ENCODE results near the gene KLF13.

GRCh38 chr15:31311735-31312619 lies 14.7 kb upstream of the KLF13 start:
- TF ChIP-seq CTCF (conservative IDR thresholded peaks at IDR 0.05; ENCODE audit: low read depth in 2 of 2) = no peak
- no peak for TF ChIP-seq EZH2 (IDR thresholded peaks at IDR 0.05; ENCODE audit: low read depth, unreplicated experiment)
- TF ChIP-seq REST (IDR thresholded peaks at IDR 0.05; ENCODE audit: unreplicated experiment) = no peak
- TF ChIP-seq CREB1 (CRISPR knock-in tag; IDR thresholded peaks at IDR 0.05; ENCODE audit: low read depth) = no peak
- no peak for TF ChIP-seq ZNF114 (CRISPR knock-in tag; IDR thresholded peaks at IDR 0.05)
- no peak for TF ChIP-seq EZH2phosphoT487 (IDR thresholded peaks at IDR 0.05; ENCODE audit: unreplicated experiment)
- TF ChIP-seq POLR2AphosphoS5 (IDR thresholded peaks at IDR 0.05; ENCODE audit: low read depth) = no peak
- TF ChIP-seq NANOG (IDR thresholded peaks at IDR 0.05; ENCODE audit: borderline replicate concordance) = no peak
- TF ChIP-seq JUNB (IDR thresholded peaks at IDR 0.05; ENCODE audit: unreplicated experiment) = no peak
- TF ChIP-seq ETS1 (IDR thresholded peaks at IDR 0.05) = no peak
